ENCODE measurements around the gene FYN. TPM values are rescaled to one million over a fixed set of nuclear protein-coding genes. Genes with fewer than 3 reads are reported as not detected.

The FYN gene
- total RNA-seq, 1 donor from 2014 or later, result 260 TPM

DNA sequence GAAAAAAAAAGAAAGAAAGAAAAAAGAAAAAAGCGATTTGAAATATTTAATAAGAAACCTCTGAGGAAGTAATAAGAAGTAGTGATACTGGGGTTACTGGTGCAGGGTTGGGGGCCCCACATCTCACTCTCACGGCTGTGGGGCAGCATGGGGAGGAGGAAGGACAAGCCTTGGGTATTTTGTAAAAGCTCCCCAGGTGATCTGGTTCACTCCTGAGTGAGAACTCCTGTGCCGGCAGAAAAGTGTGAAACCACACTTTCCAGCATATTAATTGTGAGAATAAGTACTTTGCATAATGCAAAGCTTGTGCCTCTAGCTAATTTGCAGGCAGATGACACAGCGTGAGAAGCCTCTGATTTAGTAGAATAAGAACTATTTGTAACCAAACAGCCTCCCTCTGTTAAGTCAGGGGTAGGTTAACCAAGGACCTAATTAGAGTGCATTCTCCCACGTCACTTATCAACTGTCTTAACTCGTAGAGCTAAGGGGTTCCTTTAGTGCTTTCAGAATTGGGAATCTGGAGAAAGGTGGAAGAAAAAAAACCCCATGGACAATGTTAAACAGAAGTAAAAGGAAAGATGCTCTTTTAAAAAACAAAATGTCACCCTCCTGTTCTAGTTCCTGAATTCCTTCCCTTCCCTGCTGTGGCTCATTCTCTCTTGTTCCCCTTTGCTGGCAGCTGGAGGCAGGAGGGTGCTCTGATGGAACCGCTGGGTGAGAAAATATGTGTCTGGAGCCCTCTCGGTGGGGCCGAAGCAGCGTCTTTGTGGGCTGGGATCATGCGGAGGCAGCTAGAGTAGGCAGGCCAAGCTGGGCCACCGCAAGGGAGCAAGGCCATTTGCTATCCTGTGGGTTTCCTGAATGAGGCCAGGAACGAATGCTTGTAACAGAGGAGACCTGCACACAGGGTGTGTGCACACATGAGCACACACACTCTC is 108.7 kb downstream of the FYN start:
- Mint-ChIP-seq H3K27ac (ENCODE audit: unreplicated experiment) (peak overlapping the region; percentile 69), H3K4me1 (peaks cover 85% of the 10 kb centered on the region), H3K9me3 (no peaks in the 10 kb centered on the region), H3K27me3 (ENCODE audit: low read depth) (no peaks in the 10 kb centered on the region), H3K36me3 (ENCODE audit: low read depth) (peaks cover 13% of the 10 kb centered on the region), H3K4me3 (peak overlapping the region; percentile 20)
- TF ChIP-seq, protein P1, sequence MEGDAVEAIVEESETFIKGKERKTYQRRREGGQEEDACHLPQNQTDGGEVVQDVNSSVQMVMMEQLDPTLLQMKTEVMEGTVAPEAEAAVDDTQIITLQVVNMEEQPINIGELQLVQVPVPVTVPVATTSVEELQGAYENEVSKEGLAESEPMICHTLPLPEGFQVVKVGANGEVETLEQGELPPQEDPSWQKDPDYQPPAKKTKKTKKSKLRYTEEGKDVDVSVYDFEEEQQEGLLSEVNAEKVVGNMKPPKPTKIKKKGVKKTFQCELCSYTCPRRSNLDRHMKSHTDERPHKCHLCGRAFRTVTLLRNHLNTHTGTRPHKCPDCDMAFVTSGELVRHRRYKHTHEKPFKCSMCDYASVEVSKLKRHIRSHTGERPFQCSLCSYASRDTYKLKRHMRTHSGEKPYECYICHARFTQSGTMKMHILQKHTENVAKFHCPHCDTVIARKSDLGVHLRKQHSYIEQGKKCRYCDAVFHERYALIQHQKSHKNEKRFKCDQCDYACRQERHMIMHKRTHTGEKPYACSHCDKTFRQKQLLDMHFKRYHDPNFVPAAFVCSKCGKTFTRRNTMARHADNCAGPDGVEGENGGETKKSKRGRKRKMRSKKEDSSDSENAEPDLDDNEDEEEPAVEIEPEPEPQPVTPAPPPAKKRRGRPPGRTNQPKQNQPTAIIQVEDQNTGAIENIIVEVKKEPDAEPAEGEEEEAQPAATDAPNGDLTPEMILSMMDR (conservative IDR thresholded peaks at IDR 0.05), result no peak
- DNase-seq (ENCODE audit: low read depth, low spot score), result no peak

DNA sequence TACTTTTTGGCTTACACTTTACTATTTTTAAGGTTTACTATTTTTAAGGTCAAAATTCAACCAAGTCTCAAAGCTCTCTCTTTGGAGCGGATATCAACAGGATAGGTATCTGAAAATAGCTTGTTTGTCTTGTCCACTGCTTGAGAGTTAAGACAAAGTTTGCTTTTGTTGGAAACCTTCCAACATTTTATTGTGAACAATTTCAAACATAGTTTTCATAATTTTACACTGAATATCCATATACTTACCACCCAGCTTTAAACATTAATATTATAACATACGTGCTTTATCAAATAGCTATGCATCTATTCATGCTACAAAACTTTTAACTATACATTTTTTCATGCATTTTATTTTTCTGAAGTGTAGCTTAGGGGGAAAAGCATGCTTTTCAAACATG is 109.9 kb downstream of the FYN start:
- peaks cover 20% of the 10 kb centered on the region for H3K36me3 Mint-ChIP-seq (ENCODE audit: low read depth)
- H3K27me3 Mint-ChIP-seq (ENCODE audit: low read depth), result no peaks in the 10 kb centered on the region
- H3K27ac Mint-ChIP-seq (ENCODE audit: unreplicated experiment), result no peak overlapping the region
- no peak overlapping the region for H3K4me3 Mint-ChIP-seq
- TF ChIP-seq, protein P1 (conservative IDR thresholded peaks at IDR 0.05), result no peak
- no peak for DNase-seq (ENCODE audit: low read depth, low spot score)
- peaks cover 85% of the 10 kb centered on the region for H3K4me1 Mint-ChIP-seq
- H3K9me3 Mint-ChIP-seq, result no peaks in the 10 kb centered on the region

DNA sequence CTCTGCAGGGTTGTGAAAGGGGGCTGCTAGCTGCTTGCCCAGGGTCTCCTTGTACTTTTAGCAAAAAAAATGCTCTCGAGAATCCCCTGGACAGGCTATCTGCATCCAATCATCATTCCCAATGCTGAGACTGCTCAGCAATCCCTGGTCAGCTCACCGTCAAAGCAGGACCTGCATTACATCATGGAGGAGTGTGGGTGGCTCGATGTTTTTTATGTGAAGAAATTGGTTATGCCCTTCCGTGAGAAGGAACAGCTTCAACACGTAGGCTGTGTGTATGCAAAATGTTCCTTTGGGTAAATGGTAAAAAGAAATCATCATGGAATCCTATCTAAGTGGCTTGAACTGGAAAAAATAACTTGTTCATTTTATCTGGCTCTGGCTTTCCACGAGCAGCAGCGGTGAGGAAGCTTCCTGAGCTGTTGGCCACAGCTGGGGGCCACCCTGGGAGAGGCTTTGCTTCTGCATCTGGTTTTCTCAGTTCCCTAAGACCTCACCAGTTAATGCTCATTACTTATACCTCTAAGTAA is 111.4 kb downstream of the FYN start:
- TF ChIP-seq, protein P1 (conservative IDR thresholded peaks at IDR 0.05), result no peak
- H3K4me1 Mint-ChIP-seq, result peaks cover 87% of the 10 kb centered on the region
- no peak for DNase-seq (ENCODE audit: low read depth, low spot score)
- H3K4me3 Mint-ChIP-seq, result peak overlapping the region; percentile 21
- H3K27me3 Mint-ChIP-seq (ENCODE audit: low read depth), result no peaks in the 10 kb centered on the region
- H3K36me3 Mint-ChIP-seq (ENCODE audit: low read depth), result peaks cover 24% of the 10 kb centered on the region
- H3K27ac Mint-ChIP-seq (ENCODE audit: unreplicated experiment), result no peak overlapping the region
- no peaks in the 10 kb centered on the region for H3K9me3 Mint-ChIP-seq

DNA sequence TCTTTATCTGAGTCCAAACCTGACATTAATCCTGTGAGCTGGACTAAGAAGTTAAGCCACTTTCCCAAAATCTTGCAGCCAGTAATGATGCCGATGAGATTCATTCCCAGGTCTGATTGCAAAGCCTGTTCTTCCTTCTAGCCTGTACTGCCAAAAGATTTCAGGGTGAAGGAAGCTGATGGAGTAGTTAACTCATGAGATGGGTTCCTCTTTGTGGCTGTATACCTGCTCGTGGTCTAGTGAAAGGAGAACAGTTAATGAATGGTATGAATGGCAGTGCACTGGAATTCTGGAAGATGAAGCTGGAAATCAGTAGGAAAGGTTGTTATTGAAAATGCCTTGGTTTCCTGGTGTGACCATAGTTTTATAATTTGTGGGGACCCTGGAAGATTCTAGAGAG is 112.0 kb downstream of the FYN start:
- no peak for DNase-seq (ENCODE audit: low read depth, low spot score)
- no peak overlapping the region for H3K4me3 Mint-ChIP-seq
- peaks cover 24% of the 10 kb centered on the region for H3K36me3 Mint-ChIP-seq (ENCODE audit: low read depth)
- peaks cover 81% of the 10 kb centered on the region for H3K4me1 Mint-ChIP-seq
- H3K9me3 Mint-ChIP-seq, result no peaks in the 10 kb centered on the region
- no peaks in the 10 kb centered on the region for H3K27me3 Mint-ChIP-seq (ENCODE audit: low read depth)
- peak overlapping the region; percentile 89 for H3K27ac Mint-ChIP-seq (ENCODE audit: unreplicated experiment)
- TF ChIP-seq, protein P1 (conservative IDR thresholded peaks at IDR 0.05), result no peak

DNA sequence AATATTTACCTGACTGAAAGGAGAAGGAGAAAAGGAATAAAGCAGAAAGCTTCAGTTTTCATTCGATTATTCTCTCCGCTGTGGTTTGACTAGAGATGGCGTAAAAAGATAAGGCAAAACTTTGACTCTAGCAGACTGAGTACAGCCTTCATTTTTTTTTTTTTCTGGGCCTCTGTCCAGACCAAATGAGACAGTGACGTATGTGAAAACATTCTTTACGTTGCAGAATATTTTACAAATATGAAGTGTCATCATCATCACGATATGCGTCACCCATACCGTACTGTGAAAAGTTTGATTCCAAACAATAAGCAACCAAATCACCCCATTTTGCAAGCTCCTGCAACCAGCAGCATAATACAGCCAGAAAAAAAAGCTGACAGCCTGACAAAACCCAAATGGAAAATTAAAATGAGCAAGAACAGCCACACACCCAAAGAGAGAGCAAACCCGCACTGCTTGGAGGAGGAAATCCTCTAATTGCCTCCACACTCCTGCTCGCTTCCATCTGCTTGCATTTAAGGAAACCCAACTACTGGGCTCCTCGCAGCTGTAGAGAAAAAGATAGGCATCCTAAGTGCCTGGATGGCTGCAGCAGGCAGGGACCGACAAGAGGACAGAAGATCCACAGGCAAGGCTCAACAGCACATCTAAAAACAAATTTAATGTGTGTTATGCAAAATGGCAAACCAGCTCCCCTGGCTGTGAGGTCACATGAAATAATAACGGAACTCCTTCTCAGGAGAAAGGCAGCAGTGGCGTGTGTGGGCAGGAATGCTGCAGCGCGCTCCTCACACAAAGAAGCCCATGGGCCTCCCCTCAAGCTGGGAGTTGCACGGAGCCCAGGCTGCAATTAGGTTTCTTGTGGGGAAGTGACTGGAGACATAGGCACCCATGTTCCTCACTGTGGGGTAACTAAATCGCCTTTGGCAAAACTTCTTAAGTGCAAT is 113.1 kb downstream of the FYN start:
- TF ChIP-seq, protein P1 (conservative IDR thresholded peaks at IDR 0.05), result no peak
- no peak overlapping the region for H3K4me3 Mint-ChIP-seq
- no peaks in the 10 kb centered on the region for H3K9me3 Mint-ChIP-seq
- peaks cover 74% of the 10 kb centered on the region for H3K4me1 Mint-ChIP-seq
- peak overlapping the region; percentile 72 for H3K27ac Mint-ChIP-seq (ENCODE audit: unreplicated experiment)
- no peaks in the 10 kb centered on the region for H3K27me3 Mint-ChIP-seq (ENCODE audit: low read depth)
- DNase-seq (ENCODE audit: low read depth, low spot score), result no peak
- H3K36me3 Mint-ChIP-seq (ENCODE audit: low read depth), result peaks cover 19% of the 10 kb centered on the region
